ENCODE measurements around the gene MGMT. TPM values are rescaled to one million over a fixed set of nuclear protein-coding genes. Genes with fewer than 3 reads are reported as not detected.
A peak's percentile ranks its signal among the peaks of the same experiment; 100 is the strongest.

Gene MGMT
- total and polyA plus RNA-seq, 4 donors = 28.2 to 79.1 (median 46.0) TPM

DNA sequence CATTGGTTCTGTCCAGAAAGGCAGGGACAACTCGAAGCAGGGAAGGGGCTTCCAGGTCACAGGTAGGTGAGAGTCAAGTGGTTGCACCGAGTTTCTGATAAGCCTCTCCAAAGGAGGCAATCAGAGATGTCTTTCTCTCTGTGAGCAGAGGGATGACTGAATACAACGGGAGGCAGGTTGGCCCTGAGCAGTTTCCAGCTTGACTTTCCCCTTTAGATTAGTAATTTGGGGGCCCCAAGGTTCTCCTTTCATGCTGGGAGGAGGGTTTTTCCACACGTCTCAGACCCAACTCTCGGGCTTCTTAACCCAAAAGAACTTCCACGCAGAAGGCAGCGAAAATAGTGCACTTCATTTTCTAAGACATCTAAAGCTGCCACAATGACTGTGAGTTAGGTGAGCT, 189.6 kb downstream of the MGMT start (continued):
- TF ChIP-seq, protein P1, sequence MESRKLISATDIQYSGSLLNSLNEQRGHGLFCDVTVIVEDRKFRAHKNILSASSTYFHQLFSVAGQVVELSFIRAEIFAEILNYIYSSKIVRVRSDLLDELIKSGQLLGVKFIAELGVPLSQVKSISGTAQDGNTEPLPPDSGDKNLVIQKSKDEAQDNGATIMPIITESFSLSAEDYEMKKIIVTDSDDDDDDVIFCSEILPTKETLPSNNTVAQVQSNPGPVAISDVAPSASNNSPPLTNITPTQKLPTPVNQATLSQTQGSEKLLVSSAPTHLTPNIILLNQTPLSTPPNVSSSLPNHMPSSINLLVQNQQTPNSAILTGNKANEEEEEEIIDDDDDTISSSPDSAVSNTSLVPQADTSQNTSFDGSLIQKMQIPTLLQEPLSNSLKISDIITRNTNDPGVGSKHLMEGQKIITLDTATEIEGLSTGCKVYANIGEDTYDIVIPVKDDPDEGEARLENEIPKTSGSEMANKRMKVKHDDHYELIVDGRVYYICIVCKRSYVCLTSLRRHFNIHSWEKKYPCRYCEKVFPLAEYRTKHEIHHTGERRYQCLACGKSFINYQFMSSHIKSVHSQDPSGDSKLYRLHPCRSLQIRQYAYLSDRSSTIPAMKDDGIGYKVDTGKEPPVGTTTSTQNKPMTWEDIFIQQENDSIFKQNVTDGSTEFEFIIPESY (IDR thresholded peaks at IDR 0.05) = no peak
- TF ChIP-seq GABPA (IDR thresholded peaks at IDR 0.05 in 1 of 2, conservative IDR thresholded peaks at IDR 0.05 in 1 of 2) = no peak
- TF ChIP-seq TAF1 (conservative IDR thresholded peaks at IDR 0.05) = no peak
- no peak for TF ChIP-seq RXRA (IDR thresholded peaks at IDR 0.05)
- TF ChIP-seq HNF4A (conservative IDR thresholded peaks at IDR 0.05) = no peak
- TF ChIP-seq, protein P2, sequence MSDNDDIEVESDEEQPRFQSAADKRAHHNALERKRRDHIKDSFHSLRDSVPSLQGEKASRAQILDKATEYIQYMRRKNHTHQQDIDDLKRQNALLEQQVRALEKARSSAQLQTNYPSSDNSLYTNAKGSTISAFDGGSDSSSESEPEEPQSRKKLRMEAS (IDR thresholded peaks at IDR 0.05) = no peak

DNA sequence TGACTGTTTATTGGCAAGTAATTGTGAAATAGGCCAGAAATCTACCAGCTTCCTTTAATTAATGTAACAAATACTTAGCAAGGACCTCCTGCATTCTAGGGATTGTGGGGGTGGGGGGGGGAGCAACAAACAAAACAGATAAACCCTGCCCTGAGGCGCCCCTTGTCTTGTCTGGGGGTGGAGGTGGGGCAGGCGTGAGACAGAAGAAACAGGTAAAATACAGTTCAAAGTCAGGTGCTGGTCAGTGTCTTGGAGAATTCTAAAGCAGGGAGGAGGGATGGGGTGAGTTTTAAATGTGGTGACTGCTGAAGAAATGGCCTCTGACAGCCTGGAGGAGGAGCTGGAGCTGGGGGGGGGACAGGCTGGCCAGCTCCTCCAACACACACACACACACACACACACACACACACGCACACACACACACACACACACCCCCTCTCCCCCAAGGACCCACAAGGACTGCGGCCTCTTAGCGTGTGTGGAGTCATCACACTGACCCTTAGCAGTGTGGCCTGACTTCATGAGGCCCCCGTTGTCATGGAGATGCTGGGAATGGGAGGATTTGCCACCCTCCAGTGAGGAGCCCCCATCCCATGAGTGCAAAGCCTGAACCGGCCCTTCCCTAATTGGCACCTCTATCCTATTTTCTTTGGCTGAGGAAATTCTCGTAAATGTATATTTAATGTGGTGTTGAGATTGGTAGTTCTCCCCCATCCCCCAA, 190.4 kb downstream of the MGMT start:
- DNase-seq (ENCODE audit: low spot score) = no peak
- Histone ChIP-seq H3K36me3 (ENCODE audit: control insufficient read depth in 4 of 4, insufficient read depth in 3 of 4, low read depth in 1 of 4, low read length in 3 of 4) (peaks cover 0 to 3% (median 0%) of the 10 kb centered on the region in 4 donors), H3K9ac (ENCODE audit: low read depth in 1 of 2, low read length in 2 of 2) (no peak overlapping the region), H3K4me1 (ENCODE audit: control insufficient read depth in 4 of 4, insufficient read depth in 4 of 4, low read length in 3 of 4) (no peaks in the 10 kb centered on the region), H3K9me3 (ENCODE audit: control insufficient read depth in 4 of 4, low read length in 3 of 4) (no peaks in the 10 kb centered on the region), H3K27ac (ENCODE audit: low read depth in 1 of 2, low read length in 2 of 2) (no peak overlapping the region), H3K27me3 (ENCODE audit: control insufficient read depth in 4 of 4, insufficient read depth in 4 of 4, low read length in 3 of 4) (no peaks in the 10 kb centered on the region), H3K4me3 (ENCODE audit: low read depth in 1 of 3, low read length in 3 of 3) (no peak overlapping the region)
- TF ChIP-seq HNF4G (IDR thresholded peaks at IDR 0.05) (no peak), SP1 (IDR thresholded peaks at IDR 0.05) (no peak), FOXA1 (IDR thresholded peaks at IDR 0.05) (no peak), TAF1 (conservative IDR thresholded peaks at IDR 0.05) (no peak), NR2F2 (IDR thresholded peaks at IDR 0.05) (no peak), RAD21 (IDR thresholded peaks at IDR 0.05) (no peak)
- TF ChIP-seq, protein P2 (IDR thresholded peaks at IDR 0.05) = no peak
- WGBS = 90% methylated on average over 8 of the region's 8 CpGs

DNA sequence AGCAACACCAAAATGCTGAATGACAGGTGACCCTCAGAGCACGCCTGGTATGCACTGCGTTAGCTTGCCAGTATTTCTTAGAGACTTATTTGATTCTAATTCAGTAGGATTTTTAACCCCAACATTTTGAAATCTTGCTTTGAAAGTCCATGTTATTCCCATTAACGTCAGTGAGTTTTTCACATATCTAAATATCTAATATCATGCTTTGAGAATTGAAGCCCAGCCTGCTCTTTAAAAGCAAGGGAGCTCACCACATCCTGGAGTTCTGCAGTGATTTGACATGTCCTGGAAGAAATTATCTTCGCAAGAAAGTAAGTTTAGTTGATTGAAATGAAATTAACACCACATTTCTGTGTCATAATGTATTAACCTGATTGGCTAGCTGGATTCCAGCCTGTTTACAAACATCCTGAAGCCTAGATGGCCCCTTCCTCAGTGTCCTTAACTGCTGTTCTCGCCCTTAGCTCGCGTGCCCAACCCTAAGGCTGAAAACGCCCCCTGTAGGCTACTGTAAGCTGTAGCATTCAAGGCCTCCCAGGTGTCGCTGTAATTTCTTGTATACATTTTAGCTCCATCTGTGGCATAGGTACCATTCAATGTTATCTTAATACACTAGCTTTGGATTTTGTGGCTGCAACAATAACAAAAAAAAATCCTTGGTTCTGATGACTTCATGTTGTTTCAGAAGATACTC, 191.5 kb downstream of the MGMT start:
- Histone ChIP-seq H3K4me1 (ENCODE audit: control insufficient read depth in 4 of 4, insufficient read depth in 4 of 4, low read length in 3 of 4) (no peaks in the 10 kb centered on the region), H3K36me3 (ENCODE audit: control insufficient read depth in 4 of 4, insufficient read depth in 3 of 4, low read depth in 1 of 4, low read length in 3 of 4) (peaks cover 0 to 3% (median 0%) of the 10 kb centered on the region in 4 donors), H3K27me3 (ENCODE audit: control insufficient read depth in 4 of 4, insufficient read depth in 4 of 4, low read length in 3 of 4) (no peaks in the 10 kb centered on the region), H3K9me3 (ENCODE audit: control insufficient read depth in 4 of 4, low read length in 3 of 4) (no peaks in the 10 kb centered on the region), H3K27ac (ENCODE audit: low read depth in 1 of 2, low read length in 2 of 2) (no peak overlapping the region), H3K9ac (ENCODE audit: low read depth in 1 of 2, low read length in 2 of 2) (no peak overlapping the region), H3K4me3 (ENCODE audit: low read depth in 1 of 3, low read length in 3 of 3) (no peak overlapping the region)
- no peak for DNase-seq (ENCODE audit: low spot score)
- WGBS = 94% methylated on average over 9 of the region's 9 CpGs
- TF ChIP-seq, protein P3, sequence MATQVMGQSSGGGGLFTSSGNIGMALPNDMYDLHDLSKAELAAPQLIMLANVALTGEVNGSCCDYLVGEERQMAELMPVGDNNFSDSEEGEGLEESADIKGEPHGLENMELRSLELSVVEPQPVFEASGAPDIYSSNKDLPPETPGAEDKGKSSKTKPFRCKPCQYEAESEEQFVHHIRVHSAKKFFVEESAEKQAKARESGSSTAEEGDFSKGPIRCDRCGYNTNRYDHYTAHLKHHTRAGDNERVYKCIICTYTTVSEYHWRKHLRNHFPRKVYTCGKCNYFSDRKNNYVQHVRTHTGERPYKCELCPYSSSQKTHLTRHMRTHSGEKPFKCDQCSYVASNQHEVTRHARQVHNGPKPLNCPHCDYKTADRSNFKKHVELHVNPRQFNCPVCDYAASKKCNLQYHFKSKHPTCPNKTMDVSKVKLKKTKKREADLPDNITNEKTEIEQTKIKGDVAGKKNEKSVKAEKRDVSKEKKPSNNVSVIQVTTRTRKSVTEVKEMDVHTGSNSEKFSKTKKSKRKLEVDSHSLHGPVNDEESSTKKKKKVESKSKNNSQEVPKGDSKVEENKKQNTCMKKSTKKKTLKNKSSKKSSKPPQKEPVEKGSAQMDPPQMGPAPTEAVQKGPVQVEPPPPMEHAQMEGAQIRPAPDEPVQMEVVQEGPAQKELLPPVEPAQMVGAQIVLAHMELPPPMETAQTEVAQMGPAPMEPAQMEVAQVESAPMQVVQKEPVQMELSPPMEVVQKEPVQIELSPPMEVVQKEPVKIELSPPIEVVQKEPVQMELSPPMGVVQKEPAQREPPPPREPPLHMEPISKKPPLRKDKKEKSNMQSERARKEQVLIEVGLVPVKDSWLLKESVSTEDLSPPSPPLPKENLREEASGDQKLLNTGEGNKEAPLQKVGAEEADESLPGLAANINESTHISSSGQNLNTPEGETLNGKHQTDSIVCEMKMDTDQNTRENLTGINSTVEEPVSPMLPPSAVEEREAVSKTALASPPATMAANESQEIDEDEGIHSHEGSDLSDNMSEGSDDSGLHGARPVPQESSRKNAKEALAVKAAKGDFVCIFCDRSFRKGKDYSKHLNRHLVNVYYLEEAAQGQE (IDR thresholded peaks at IDR 0.05) = no peak
- peak; percentile 16 to 49 for TF ChIP-seq RAD21 (IDR thresholded peaks at IDR 0.05)
- TF ChIP-seq, protein P4, sequence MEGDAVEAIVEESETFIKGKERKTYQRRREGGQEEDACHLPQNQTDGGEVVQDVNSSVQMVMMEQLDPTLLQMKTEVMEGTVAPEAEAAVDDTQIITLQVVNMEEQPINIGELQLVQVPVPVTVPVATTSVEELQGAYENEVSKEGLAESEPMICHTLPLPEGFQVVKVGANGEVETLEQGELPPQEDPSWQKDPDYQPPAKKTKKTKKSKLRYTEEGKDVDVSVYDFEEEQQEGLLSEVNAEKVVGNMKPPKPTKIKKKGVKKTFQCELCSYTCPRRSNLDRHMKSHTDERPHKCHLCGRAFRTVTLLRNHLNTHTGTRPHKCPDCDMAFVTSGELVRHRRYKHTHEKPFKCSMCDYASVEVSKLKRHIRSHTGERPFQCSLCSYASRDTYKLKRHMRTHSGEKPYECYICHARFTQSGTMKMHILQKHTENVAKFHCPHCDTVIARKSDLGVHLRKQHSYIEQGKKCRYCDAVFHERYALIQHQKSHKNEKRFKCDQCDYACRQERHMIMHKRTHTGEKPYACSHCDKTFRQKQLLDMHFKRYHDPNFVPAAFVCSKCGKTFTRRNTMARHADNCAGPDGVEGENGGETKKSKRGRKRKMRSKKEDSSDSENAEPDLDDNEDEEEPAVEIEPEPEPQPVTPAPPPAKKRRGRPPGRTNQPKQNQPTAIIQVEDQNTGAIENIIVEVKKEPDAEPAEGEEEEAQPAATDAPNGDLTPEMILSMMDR (IDR thresholded peaks at IDR 0.05; ENCODE audit: low read depth, low read length, missing input control) = no peak

Measured in liver (tissue), 9 donors.